ENCODE results near the gene STK39.
"Not testable (repeated sequence)": the region's sequence is repeated elsewhere in the genome, so short reads cannot be mapped to it uniquely, and the experiment has no call there.

The STK39 gene

GRCh38 chr2:168044176-168044575 lies 203.2 kb downstream of the STK39 start:
- no peak for DNase-seq (ENCODE audit: low spot score)

DNA sequence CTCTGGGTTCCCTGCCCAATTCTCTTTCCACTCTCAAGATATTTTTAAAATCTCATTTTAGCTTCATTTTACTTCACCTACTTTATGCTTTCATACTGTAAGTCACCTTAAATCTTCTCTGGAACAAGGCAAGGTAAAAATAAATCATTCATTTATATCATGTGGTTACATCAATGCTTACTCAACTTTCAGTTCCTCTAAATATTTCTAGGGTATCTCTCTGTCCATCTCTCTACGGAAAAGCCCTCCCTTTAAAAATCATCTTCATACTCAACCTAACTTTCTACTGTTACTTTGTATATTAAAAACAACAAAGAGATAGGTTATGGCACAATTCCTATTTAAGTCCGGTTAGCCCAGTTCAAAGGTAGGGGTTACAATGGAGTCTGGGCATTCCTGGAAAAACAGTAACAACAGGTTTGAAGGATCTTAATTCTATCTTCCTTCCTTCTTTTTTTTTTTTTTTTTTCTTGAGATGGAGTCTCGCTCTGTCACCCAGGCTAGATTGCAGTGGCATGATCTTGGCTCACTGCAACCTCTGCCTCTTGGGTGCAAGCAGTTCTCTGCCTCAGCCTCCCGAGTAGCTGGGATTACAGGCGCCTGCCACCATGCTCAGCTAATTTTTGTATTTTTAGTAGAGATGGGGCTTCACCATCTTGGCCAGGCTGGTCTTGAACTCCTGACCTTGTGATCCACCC lies 205.1 kb downstream of the STK39 start:
- DNase-seq (ENCODE audit: low spot score) = not testable (repeated sequence)

- no peak for DNase-seq (ENCODE audit: low spot score)
Observed at GRCh38 chr2:168039881-168040280, 207.5 kb downstream of the STK39 start.

- no peak for DNase-seq (ENCODE audit: low spot score)
Observed at GRCh38 chr2:168037778-168038177, 209.6 kb downstream of the STK39 start.

DNA sequence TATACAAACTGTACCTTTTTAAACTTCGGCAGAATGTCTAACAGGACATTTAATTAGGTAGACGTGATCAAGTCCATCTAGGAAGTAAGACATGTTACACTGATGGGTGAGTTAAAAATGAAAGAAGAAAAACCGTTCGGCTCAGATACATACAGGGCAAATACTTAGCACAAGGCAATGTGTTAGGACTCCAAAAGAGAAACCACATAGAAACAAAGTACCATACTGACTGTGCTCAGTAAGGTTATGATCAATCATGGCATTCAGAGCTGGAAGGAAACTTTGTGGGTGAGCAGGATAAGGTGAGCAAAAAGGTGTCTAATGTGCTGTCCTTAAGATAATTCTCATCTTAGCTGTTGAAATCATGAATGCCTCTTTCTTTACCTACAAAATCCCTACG lies 211.9 kb downstream of the STK39 start:
- DNase-seq (ENCODE audit: low spot score) = no peak

- no peak for DNase-seq (ENCODE audit: low spot score)
Observed at GRCh38 chr2:168034616-168035015, 212.8 kb downstream of the STK39 start.

GRCh38 chr2:168033966-168034365 lies 213.4 kb downstream of the STK39 start:
- no peak for DNase-seq (ENCODE audit: low spot score)

DNA sequence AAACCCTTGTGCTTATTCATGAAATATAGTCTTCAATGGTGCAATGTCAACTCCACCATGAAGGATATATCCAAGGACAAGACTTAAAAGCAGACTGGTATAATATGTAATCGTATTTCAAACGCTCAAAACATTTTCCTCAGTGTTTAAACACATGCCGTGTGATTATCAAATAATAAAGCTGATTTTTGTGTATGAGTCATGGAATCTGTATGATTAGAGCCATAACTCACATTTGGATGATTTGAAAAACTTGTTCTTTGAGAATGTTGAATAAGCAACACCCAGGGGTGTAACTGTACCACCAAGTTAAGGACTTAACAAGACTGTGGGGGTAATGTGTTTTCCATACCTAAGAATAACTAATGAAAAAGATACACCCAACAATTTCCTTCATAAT lies 215.3 kb downstream of the STK39 start:
- no peak for DNase-seq (ENCODE audit: low spot score)

- DNase-seq (ENCODE audit: low spot score) = peak; percentile 69
Observed at GRCh38 chr2:168030862-168031624, 216.4 kb downstream of the STK39 start.

- DNase-seq (ENCODE audit: low spot score) = no peak
Observed at GRCh38 chr2:168029071-168029470, 218.3 kb downstream of the STK39 start.

GRCh38 chr2:168028362-168028761 lies 219.0 kb downstream of the STK39 start:
- no peak for DNase-seq (ENCODE audit: low spot score)

- DNase-seq (ENCODE audit: low spot score) = no peak
Observed at GRCh38 chr2:168025487-168026202, 221.8 kb downstream of the STK39 start.

DNA sequence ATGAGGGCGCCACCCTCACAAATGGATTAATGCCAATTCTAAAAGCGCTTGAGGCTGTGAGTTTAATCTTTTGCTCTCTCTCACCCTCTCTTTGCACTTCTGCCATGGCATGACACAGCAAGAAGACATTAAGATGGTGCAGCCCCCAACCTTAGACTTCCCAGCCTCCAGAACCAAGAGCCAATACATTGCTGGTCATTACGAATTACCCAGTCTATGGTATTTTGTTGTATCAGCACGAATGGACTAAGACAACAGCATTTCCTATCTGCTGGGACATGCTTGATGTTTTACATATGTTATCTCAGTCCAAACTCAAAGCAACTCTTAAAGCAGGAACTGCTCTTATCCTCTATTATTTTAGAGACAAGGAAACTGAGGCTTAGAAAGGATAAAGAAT lies 222.9 kb downstream of the STK39 start:
- DNase-seq (ENCODE audit: low spot score) = no peak

GRCh38 chr2:168021800-168022587 lies 225.4 kb downstream of the STK39 start:
- DNase-seq (ENCODE audit: low spot score) = no peak

- no peak for DNase-seq (ENCODE audit: low spot score)
Observed at GRCh38 chr2:168015274-168015953, 232.0 kb downstream of the STK39 start.

- no peak for DNase-seq (ENCODE audit: low spot score)
Observed at GRCh38 chr2:168009900-168010299, 237.5 kb downstream of the STK39 start.

GRCh38 chr2:168008646-168009195 lies 238.7 kb downstream of the STK39 start:
- DNase-seq (ENCODE audit: low spot score) = no peak

GRCh38 chr2:168006498-168006897 lies 240.9 kb downstream of the STK39 start:
- DNase-seq (ENCODE audit: low spot score) = no peak

GRCh38 chr2:168005586-168005985 lies 241.8 kb downstream of the STK39 start:
- no peak for DNase-seq (ENCODE audit: low spot score)

DNA sequence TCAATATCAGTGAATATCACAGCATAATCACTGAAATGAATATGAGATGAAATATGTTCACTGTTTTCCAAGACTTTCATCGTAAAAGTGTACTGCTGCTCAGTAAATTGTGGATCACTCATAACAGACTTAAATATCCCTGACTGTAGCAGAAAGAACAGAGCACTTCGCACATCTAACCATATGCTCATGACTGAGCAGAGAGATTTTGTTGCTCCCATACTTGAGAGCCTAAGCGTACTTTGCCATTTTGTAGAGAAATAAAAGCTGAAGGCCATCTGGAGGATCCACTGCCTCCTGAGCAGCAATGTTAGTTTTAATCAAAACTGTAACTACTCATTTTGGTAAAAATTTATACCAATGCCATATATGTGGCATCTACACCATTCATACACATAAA lies 243.5 kb downstream of the STK39 start:
- no peak for DNase-seq (ENCODE audit: low spot score)

- no peak for DNase-seq (ENCODE audit: low spot score)
Observed at GRCh38 chr2:168002021-168002553, 245.3 kb downstream of the STK39 start.
